COLO668 (cell line): ENCODE results near the gene GUCY2D.

Experiments
- DNase-seq: peaks from one replicate; lab custom pipeline; 2025; ENCODE audit not compliant: unreplicated experiment; lab: John Stamatoyannopoulos, UW

GUCY2D gene

DNA sequence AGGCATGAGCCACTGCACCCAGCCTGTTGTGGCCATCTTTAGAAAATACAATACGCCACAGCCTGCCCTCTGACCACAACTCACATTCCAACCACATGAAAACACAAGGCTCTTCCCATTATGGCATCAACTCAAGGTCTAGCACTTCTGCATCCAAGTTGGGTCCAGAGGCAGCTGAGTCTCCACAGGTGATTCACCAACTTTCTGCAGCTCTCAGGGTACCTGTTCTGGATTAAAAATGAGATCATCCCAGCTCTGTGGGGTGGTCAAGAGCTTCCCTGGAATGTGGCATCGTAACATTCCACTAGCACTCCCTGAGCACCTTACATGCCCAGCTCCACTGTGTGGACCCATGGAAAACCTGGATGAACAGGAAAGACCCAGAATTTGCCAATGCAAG lies 9.9 kb upstream of the GUCY2D start:
- DNase-seq: no peak

DNA sequence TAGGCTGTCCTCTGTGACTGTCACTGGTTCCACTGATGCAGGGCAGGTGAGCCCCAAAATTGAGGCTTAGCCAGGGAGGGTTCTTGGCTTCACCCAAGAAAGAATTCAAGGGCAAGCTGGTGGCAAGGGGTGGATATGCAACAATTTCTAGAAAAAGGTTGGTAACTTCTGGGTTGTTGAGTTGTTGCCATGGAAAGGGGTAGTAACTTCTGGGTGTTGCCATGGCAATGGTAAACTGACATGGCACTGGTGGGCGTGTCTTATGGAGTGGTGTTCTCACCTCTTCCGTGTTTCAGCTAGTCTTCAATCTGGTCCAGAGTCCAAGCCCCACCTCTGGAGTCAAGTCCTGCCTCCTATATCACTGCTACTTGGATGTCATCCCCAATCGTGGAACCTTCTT lies 9.5 kb upstream of the GUCY2D start:
- DNase-seq: no peak

- no peak for DNase-seq
Measured at GRCh38 chr17:7993972-7994589, 8.3 kb upstream of the GUCY2D start.

GRCh38 chr17:7995724-7996123 lies 6.7 kb upstream of the GUCY2D start:
- no peak for DNase-seq

- peak; percentile 21 for DNase-seq
Measured at GRCh38 chr17:7997186-7997585, 5.2 kb upstream of the GUCY2D start.

- DNase-seq: no peak
Measured at GRCh38 chr17:8002721-8003593, 542 bp downstream of the GUCY2D start.

- DNase-seq: no peak
Measured at GRCh38 chr17:8003594-8004181, 1.3 kb downstream of the GUCY2D start.

- no peak for DNase-seq
Measured at GRCh38 chr17:8004899-8005298, 2.5 kb downstream of the GUCY2D start.

DNA sequence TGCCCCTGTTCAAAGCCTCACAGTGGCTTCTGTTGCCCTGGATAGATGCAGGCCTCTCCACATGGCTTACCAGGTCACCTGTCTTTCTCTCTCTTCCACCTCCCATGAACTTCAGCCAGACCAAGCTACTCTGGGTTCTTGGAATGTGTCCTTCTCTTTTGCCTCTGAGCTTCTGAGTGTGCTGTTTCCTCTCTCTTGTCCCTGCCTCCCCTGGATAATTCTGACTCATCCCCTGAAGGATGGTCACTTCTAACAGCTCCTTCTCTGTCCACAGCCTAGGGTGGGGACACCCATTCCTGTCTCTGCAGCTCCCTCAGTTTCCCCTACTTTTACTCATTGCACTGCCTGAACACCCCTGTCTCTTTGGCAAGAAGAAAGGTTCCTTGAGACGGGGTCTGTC lies 2.9 kb downstream of the GUCY2D start:
- no peak for DNase-seq

DNA sequence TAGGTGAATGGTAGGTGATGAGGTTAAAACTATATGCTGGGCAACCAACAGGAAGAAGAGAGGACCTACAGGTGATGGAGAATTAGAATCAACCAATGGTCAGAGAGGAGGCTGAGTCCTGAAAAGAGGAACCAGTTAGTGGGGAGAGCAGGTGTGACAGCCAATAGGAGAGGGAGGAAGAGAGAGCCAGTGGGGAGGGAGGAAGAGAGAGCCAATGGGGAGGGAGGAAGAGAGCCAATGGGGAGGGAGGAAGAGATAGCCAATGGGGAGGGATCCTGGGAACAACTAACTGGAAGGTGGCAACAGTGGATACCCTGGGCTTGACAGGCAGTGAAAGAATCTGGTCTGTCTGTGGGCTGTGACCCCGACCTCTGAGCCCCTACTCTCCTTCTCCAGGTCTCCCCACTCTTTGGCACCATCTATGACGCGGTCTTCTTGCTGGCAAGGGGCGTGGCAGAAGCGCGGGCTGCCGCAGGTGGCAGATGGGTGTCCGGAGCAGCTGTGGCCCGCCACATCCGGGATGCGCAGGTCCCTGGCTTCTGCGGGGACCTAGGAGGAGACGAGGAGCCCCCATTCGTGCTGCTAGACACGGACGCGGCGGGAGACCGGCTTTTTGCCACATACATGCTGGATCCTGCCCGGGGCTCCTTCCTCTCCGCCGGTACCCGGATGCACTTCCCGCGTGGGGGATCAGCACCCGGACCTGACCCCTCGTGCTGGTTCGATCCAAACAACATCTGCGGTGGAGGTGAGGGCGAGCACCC lies 3.7 kb downstream of the GUCY2D start:
- DNase-seq: no peak

- no peak for DNase-seq
Measured at GRCh38 chr17:8006836-8007680, 4.6 kb downstream of the GUCY2D start.

GRCh38 chr17:8007836-8008235 lies 5.4 kb downstream of the GUCY2D start:
- no peak for DNase-seq

- no peak for DNase-seq
Measured at GRCh38 chr17:8012045-8012580, 9.7 kb downstream of the GUCY2D start.

DNA sequence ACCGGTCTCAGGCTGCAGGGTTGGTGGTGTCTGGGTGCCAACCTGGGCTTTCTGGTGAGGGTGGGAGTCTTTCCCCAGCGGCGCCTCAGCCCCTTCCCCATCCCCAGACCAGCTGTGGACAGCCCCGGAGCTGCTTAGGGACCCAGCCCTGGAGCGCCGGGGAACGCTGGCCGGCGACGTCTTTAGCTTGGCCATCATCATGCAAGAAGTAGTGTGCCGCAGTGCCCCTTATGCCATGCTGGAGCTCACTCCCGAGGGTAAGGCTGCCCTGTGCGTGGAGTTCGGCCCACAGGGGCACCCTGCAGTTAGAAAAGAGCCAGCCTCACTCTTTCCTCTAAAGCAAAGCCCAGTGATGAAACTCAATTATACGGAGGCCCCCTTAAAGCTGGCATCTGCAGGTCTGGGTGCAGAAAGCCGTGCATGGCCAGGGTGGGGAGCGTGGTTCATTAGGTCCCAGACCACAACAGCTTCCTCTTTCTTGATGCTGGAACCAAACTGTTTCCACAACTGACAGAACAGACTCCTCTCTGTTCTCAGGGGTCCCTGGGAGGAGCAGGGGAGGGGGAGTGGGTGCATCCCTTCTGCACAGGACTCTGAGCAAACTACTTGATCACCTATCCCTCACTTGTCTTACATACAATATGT lies 10.7 kb downstream of the GUCY2D start:
- DNase-seq: no peak

- no peak for DNase-seq
Measured at GRCh38 chr17:8013731-8014557, 11.5 kb downstream of the GUCY2D start.

DNA sequence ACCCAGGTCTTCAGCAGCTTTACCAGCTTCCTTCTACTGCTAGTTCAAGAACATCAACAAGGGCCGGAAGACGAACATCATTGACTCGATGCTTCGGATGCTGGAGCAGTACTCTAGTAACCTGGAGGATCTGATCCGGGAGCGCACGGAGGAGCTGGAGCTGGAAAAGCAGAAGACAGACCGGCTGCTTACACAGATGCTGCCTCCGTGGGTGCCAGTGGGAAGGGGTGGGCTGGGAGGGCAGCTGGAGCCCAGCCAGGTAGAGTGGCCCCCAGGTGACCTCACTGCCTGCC lies 12.1 kb downstream of the GUCY2D start:
- no peak for DNase-seq

GRCh38 chr17:8015236-8015956 lies 13.0 kb downstream of the GUCY2D start:
- no peak for DNase-seq

DNA sequence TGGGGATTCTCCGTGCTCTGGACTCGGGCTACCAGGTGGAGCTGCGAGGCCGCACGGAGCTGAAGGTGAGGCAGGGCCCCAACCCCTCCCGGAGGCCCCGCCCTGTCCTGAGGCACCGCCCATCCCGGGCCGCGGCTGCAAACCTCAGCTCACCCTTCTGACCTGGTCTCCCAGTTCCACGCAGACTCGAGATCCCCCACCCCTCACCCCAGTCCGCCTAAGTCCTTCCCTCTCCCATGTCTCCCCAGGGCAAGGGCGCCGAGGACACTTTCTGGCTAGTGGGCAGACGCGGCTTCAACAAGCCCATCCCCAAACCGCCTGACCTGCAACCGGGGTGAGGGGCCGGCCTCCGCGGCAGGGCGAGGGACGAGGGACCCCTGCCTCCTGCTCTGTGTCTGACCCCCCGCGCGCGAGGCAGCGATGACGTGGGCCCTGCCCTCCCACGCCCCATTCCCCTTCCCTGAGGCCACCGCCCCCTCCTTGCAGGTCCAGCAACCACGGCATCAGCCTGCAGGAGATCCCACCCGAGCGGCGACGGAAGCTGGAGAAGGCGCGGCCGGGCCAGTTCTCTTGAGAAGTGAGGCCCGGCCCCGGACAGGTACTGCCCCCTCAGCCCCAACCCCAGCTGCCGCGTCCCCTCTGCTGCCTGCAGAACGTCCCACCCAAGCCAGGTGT lies 13.7 kb downstream of the GUCY2D start:
- no peak for DNase-seq
